HepG2 (cell line): Measurements from ENCODE around the gene LYSMD1. TPM values are rescaled to one million over a fixed set of nuclear protein-coding genes. Genes with fewer than 3 reads are reported as not detected.

Experiments
- CEBPB ChIP-seq: IDR thresholded peaks from 2 replicates; pipeline ENCODE4 v1.6.1; 2011; ENCODE audit warnings: low read depth, low read length, improper control_type of control experiment, borderline replicate concordance
- CTCF ChIP-seq: sonication (generic); formaldehyde crosslinking; IDR thresholded peaks from 2 replicates; pipeline ENCODE4 v1.5.0; 2020; ENCODE audit warnings: mild to moderate bottlenecking, missing genetic modification reagents, moderate library complexity
- KLF11 ChIP-seq: IDR thresholded peaks from 2 replicates; pipeline ENCODE4 v1.6.1; 2016; ENCODE audit warnings: missing compliant biosample characterization
- MAFK ChIP-seq, 2 experiments: IDR thresholded peaks in 1 of 2; conservative IDR thresholded peaks in 1 of 2; 2 replicates each; pipeline ENCODE4 v1.6.1; 2011; ENCODE audit warnings: improper control_type of control experiment in 2 of 2, low read length in 2 of 2
- MIER2 ChIP-seq: IDR thresholded peaks from 2 replicates; pipeline ENCODE4 v1.6.1; 2016; ENCODE audit warnings: missing biosample characterization, missing genetic modification reagents
- MYC ChIP-seq: sonication (generic); formaldehyde crosslinking; IDR thresholded peaks from 2 replicates; pipeline ENCODE4 v1.9.0; 2021; ENCODE audit warnings: missing genetic modification reagents, borderline replicate concordance
- PCBP1 ChIP-seq: fragments of 200-400 bp; formaldehyde crosslinking; IDR thresholded peaks from 2 replicates; pipeline ENCODE4 v1.6.1; 2017; ENCODE audit warnings: mild to moderate bottlenecking, low read depth, low read length, borderline replicate concordance
- ZBTB46 ChIP-seq: sonication (generic); formaldehyde crosslinking; IDR thresholded peaks from 2 replicates; pipeline ENCODE4 v1.4.0; 2020; ENCODE audit warnings: mild to moderate bottlenecking, missing genetic modification reagents, borderline replicate concordance
- ZFY ChIP-seq: sonication (generic); formaldehyde crosslinking; IDR thresholded peaks from 2 replicates; pipeline ENCODE4 v1.4.0; 2020; ENCODE audit warnings: missing genetic modification reagents
- ZFYVE20 ChIP-seq: sonication (generic); formaldehyde crosslinking; IDR thresholded peaks from 2 replicates; pipeline ENCODE4 v1.8.0; 2023; ENCODE audit warnings: low read depth, mild to moderate bottlenecking, moderate library complexity, missing genetic modification reagents, borderline replicate concordance
- ZNF136 ChIP-seq: sonication (generic); formaldehyde crosslinking; IDR thresholded peaks from 2 replicates; pipeline ENCODE4 v1.8.1; 2022; ENCODE audit warnings: low read depth, mild to moderate bottlenecking, moderate library complexity, missing genetic modification reagents
- ZNF253 ChIP-seq: sonication (generic); formaldehyde crosslinking; IDR thresholded peaks from 2 replicates; pipeline ENCODE4 v1.8.0; 2022; ENCODE audit warnings: mild to moderate bottlenecking, missing genetic modification reagents, borderline replicate concordance
- ZNF792 ChIP-seq: IDR thresholded peaks from 2 replicates; pipeline ENCODE4 v1.6.1; 2016
- ZNF891 ChIP-seq: sonication (generic); formaldehyde crosslinking; IDR thresholded peaks from 2 replicates; pipeline ENCODE4 v1.5.0; 2020; ENCODE audit warnings: mild to moderate bottlenecking, missing genetic modification reagents
- ZSCAN21 ChIP-seq: sonication (generic); formaldehyde crosslinking; IDR thresholded peaks from 2 replicates; pipeline ENCODE4 v1.8.0; 2022; ENCODE audit warnings: mild to moderate bottlenecking, missing genetic modification reagents, moderate library complexity, borderline replicate concordance
- ZZZ3 ChIP-seq: sonication (generic); formaldehyde crosslinking; IDR thresholded peaks from 2 replicates; pipeline ENCODE4 v1.4.0; 2020; ENCODE audit warnings: missing genetic modification reagents, mild to moderate bottlenecking, borderline replicate concordance
- polyA plus RNA-seq, 8 experiments: library from polyadenylated mRNA; depleted of rRNA in 3 of 8; stranded (reverse) in 7 of 8; unstranded in 1 of 8; fragments of >200 nt; fragmentation: Illumina TruSeq in 4 of 8; extraction: Trizol in 4 of 8; gene quantifications; 2 replicates each; pipeline versions ENCODE4 v1.2.1 to v1.2.3, GENCODE V29; 2011 to 2016; ENCODE audit warnings: low read depth in 4 of 8, missing spikeins in 1 of 8, mixed read lengths in 1 of 8; ENCODE audit not compliant: insufficient read depth in 1 of 8
- total RNA-seq, 5 experiments: library from RNA; depleted of rRNA; stranded (reverse); fragments of >200 nt; fragmentation: Illumina TruSeq; extraction: Trizol; gene quantifications; 2 replicates each; pipeline ENCODE4 v1.2.3, GENCODE V29; 2016; ENCODE audit warnings: low read depth in 1 of 5
- TF ChIP-seq, protein P1 (sequence below): sonication (generic); formaldehyde crosslinking; IDR thresholded peaks from 2 replicates; pipeline ENCODE4 v1.8.0; 2022; ENCODE audit warnings: mild to moderate bottlenecking, missing genetic modification reagents; ENCODE audit not compliant: insufficient replicate concordance
- TF ChIP-seq, protein P2 (sequence below): sonication (generic); formaldehyde crosslinking; IDR thresholded peaks from 2 replicates; pipeline ENCODE4 v1.4.0; 2020; ENCODE audit warnings: missing genetic modification reagents
- TF ChIP-seq, protein P3 (sequence below): sonication (generic); formaldehyde crosslinking; IDR thresholded peaks from 2 replicates; pipeline ENCODE4 v1.8.0; 2023; ENCODE audit warnings: mild to moderate bottlenecking, missing genetic modification reagents

The LYSMD1 gene
- total and polyA plus RNA-seq, 2 of the 13 experiments (the other 11 are each of a cell fraction or from before 2014, with no cell fraction given), result 3.8 to 4.8 TPM

DNA sequence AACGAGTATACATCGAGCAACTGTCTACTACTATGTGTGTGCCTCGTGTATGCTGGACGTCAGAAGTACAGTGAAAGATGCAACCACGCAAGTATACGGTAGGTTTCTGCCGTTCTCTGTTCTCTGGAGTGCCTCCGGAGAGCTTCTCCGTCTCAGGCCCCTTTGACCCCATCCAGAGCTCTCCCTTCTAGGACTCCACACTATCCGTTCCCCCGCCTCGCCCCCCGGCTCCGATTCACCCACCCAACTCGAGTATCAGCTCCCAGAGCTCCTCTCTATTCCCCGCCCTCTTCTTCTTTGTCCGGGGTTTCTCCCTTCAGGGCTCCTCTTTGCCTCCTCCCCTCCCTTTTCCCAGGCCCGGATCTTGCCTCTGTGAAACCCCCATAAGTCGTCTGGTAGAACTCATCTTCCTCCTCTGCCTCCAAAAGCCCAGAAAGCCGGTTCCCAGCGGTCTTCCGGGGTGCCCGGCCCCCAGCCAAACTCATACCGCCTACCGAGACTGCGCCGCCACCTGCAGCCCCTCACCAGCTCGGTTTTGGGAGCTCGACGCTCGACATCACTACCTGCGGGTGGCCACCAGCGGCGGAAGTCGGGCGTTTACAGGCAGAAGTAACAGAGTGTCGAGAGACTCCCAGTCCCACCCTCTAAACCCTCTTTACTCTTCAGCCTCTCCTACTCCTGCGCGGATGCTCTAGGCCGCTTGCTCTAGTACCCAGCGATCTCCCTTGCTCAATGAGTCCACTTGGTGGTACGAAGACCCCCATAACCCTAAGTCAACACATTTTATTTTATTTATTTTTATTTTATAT is 24.1 kb upstream of the LYSMD1 start, which contains the start of gene VPS72 (continued):
- TF ChIP-seq, protein P1, sequence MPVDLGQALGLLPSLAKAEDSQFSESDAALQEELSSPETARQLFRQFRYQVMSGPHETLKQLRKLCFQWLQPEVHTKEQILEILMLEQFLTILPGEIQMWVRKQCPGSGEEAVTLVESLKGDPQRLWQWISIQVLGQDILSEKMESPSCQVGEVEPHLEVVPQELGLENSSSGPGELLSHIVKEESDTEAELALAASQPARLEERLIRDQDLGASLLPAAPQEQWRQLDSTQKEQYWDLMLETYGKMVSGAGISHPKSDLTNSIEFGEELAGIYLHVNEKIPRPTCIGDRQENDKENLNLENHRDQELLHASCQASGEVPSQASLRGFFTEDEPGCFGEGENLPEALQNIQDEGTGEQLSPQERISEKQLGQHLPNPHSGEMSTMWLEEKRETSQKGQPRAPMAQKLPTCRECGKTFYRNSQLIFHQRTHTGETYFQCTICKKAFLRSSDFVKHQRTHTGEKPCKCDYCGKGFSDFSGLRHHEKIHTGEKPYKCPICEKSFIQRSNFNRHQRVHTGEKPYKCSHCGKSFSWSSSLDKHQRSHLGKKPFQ (CRISPR knock-in tag), result peak; percentile 40
- 0 out of 2 replicates have a peak, but pooled peaks have one; percentile 54 for TF ChIP-seq MIER2 (CRISPR knock-in tag)
- TF ChIP-seq, protein P2, sequence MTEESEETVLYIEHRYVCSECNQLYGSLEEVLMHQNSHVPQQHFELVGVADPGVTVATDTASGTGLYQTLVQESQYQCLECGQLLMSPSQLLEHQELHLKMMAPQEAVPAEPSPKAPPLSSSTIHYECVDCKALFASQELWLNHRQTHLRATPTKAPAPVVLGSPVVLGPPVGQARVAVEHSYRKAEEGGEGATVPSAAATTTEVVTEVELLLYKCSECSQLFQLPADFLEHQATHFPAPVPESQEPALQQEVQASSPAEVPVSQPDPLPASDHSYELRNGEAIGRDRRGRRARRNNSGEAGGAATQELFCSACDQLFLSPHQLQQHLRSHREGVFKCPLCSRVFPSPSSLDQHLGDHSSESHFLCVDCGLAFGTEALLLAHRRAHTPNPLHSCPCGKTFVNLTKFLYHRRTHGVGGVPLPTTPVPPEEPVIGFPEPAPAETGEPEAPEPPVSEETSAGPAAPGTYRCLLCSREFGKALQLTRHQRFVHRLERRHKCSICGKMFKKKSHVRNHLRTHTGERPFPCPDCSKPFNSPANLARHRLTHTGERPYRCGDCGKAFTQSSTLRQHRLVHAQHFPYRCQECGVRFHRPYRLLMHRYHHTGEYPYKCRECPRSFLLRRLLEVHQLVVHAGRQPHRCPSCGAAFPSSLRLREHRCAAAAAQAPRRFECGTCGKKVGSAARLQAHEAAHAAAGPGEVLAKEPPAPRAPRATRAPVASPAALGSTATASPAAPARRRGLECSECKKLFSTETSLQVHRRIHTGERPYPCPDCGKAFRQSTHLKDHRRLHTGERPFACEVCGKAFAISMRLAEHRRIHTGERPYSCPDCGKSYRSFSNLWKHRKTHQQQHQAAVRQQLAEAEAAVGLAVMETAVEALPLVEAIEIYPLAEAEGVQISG (CRISPR knock-in tag), result peak; percentile 93
- TF ChIP-seq CTCF (CRISPR knock-in tag), result peak; percentile 51
- TF ChIP-seq ZSCAN21 (CRISPR knock-in tag), result 0 out of 2 replicates have a peak, but pooled peaks have one; percentile 38
- TF ChIP-seq MAFK (conservative IDR thresholded peaks at IDR 0.05 in 1 of 2, IDR thresholded peaks at IDR 0.05 in 1 of 2; ENCODE audit: low read length in 2 of 2), result peak in 1 of 2 experiments; percentile 10; a peak in 1 of 4 replicates
- no peak for TF ChIP-seq ZFYVE20 (CRISPR knock-in tag)
- peak; percentile 70; the same call in 1 of the 2 replicates for TF ChIP-seq KLF11 (CRISPR knock-in tag)
- no peak for TF ChIP-seq ZNF253 (CRISPR knock-in tag)
- TF ChIP-seq MYC (CRISPR knock-in tag), result peak; percentile 88; the same call in 1 of the 2 replicates
- peak; percentile 40; the same call in 1 of the 2 replicates for TF ChIP-seq PCBP1
- no peak for TF ChIP-seq CEBPB
- TF ChIP-seq ZNF891 (CRISPR knock-in tag), result peak; percentile 59; the same call in 1 of the 2 replicates
- peak; percentile 93 for TF ChIP-seq ZNF792
- TF ChIP-seq ZBTB46 (CRISPR knock-in tag), result no peak
- TF ChIP-seq, protein P3, sequence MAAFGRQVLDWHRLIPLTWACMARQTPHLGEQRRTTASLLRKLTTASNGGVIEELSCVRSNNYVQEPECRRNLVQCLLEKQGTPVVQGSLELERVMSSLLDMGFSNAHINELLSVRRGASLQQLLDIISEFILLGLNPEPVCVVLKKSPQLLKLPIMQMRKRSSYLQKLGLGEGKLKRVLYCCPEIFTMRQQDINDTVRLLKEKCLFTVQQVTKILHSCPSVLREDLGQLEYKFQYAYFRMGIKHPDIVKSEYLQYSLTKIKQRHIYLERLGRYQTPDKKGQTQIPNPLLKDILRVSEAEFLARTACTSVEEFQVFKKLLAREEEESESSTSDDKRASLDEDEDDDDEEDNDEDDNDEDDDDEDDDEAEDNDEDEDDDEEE (CRISPR knock-in tag), result 0 out of 2 replicates have a peak, but pooled peaks have one; percentile 58
- no peak; the same call in 1 of the 2 replicates for TF ChIP-seq ZZZ3 (CRISPR knock-in tag)
- no peak for TF ChIP-seq ZNF136
- peak; percentile 89 for TF ChIP-seq ZFY
